GM21619 (cell line): ENCODE measurements around the gene GLRX.
"Not testable (repeated sequence)": the region's sequence is repeated elsewhere in the genome, so short reads cannot be mapped to it uniquely, and the experiment has no call there.

Source experiments
- ATAC-seq: cut with Tn5 transposase; IDR thresholded peaks from one replicate; pipeline ENCODE4 v1.9.1; 2021; ENCODE audit not compliant: unreplicated experiment

GLRX gene

GRCh38 chr5:95853490-95853889 lies 31.0 kb upstream of the GLRX start:
- ATAC-seq, result no peak

GRCh38 chr5:95852567-95852966 lies 30.0 kb upstream of the GLRX start:
- ATAC-seq, result no peak

GRCh38 chr5:95851141-95851540 lies 28.6 kb upstream of the GLRX start:
- not testable (repeated sequence) for ATAC-seq

GRCh38 chr5:95850391-95850894 lies 27.9 kb upstream of the GLRX start:
- no peak for ATAC-seq

- no peak for ATAC-seq
Measured at GRCh38 chr5:95848701-95849100, 26.2 kb upstream of the GLRX start.

- ATAC-seq, result no peak
Measured at GRCh38 chr5:95847261-95847592, 24.7 kb upstream of the GLRX start.

- ATAC-seq, result peak; percentile 62
Measured at GRCh38 chr5:95846554-95847260, 24.2 kb upstream of the GLRX start.

GRCh38 chr5:95845391-95845790 lies 22.9 kb upstream of the GLRX start:
- ATAC-seq, result no peak

- no peak for ATAC-seq
Measured at GRCh38 chr5:95843733-95844223, 21.3 kb upstream of the GLRX start.

GRCh38 chr5:95842854-95843544 lies 20.5 kb upstream of the GLRX start:
- ATAC-seq, result peak; percentile 93

- no peak for ATAC-seq
Measured at GRCh38 chr5:95841914-95842812, 19.6 kb upstream of the GLRX start.

GRCh38 chr5:95840956-95841705 lies 18.6 kb upstream of the GLRX start:
- no peak for ATAC-seq

- no peak for ATAC-seq
Measured at GRCh38 chr5:95839658-95840057, 17.1 kb upstream of the GLRX start.

- no peak for ATAC-seq
Measured at GRCh38 chr5:95838556-95838955, 16.0 kb upstream of the GLRX start.

GRCh38 chr5:95838001-95838520 lies 15.5 kb upstream of the GLRX start:
- ATAC-seq, result no peak

- ATAC-seq, result no peak
Measured at GRCh38 chr5:95837492-95837891, 15.0 kb upstream of the GLRX start.

- ATAC-seq, result not testable (repeated sequence)
Measured at GRCh38 chr5:95836971-95837370, 14.4 kb upstream of the GLRX start.

GRCh38 chr5:95836544-95836943 lies 14.0 kb upstream of the GLRX start:
- ATAC-seq, result no peak

GRCh38 chr5:95835682-95836385 lies 13.3 kb upstream of the GLRX start:
- ATAC-seq, result no peak

GRCh38 chr5:95832664-95833063 lies 10.1 kb upstream of the GLRX start:
- ATAC-seq, result no peak
